T47D (cell line): Measurements from ENCODE around the gene FIBCD1.

Source experiments
- DNase-seq, 2 experiments: peaks; one replicate each; pipeline versions ENCODE4 v3.0.0 to v3.0.0-alpha.2; 2011 to 2012; ENCODE audit warnings: low read depth in 1 of 2, low spot score in 1 of 2
- JUND ChIP-seq: IDR thresholded peaks from 2 replicates; pipeline ENCODE4 v1.6.1; 2012; ENCODE audit warnings: low read depth
- in situ Hi-C: cut with HindIII; loops from 2 replicates; pipeline ENCODE4 v1.10.0; 2016; ENCODE audit warnings: low sequenced_read_pairs, low pct_unique_long_range_greater_than_20kb

FIBCD1 gene

GRCh38 chr9:130858739-130859705 lies 80.0 kb downstream of the FIBCD1 start:
- no peak for TF ChIP-seq JUND
- in situ Hi-C loops = no loop called here

GRCh38 chr9:130857864-130858738 lies 80.9 kb downstream of the FIBCD1 start:
- no peak for DNase-seq
- no peak for TF ChIP-seq JUND
- in situ Hi-C loops = no loop called here

More at GRCh38 chr9:130858739-130859705, 80.0 kb downstream of the FIBCD1 start:
- DNase-seq = no peak

GRCh38 chr9:130856474-130856873 lies 82.6 kb downstream of the FIBCD1 start:
- in situ Hi-C loops = no loop called here
- no peak for DNase-seq
- no peak for TF ChIP-seq JUND

- no peak for TF ChIP-seq JUND
- in situ Hi-C loops = no loop called here
- no peak for DNase-seq
Observed at GRCh38 chr9:130854835-130855234, 84.2 kb downstream of the FIBCD1 start.

DNA sequence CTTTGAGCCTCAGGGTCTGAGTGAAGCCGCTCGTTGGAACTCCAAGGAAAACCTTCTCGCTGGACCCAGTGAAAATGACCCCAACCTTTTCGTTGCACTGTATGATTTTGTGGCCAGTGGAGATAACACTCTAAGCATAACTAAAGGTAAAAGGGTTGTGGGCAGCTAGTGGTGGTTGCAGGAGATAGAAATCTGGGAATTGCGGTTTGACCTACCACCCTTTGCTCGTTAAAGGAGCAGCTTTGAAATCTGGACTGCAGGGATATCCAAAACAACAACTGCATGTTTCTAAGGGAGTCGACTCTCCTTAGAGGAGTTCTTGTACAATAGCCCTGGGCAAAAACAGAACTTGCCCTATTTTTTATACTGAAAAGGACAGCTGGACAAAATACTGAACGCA lies 85.0 kb downstream of the FIBCD1 start:
- peak in 1 of 2 experiments; percentile 36 for DNase-seq
- in situ Hi-C loops = no loop called here
- no peak for TF ChIP-seq JUND

GRCh38 chr9:130852801-130853200 lies 86.2 kb downstream of the FIBCD1 start:
- TF ChIP-seq JUND = no peak
- in situ Hi-C loops = no loop called here
- no peak for DNase-seq
